Keratinocyte (primary cell): ENCODE results near the gene CACNA1S.

Experiments used
- EZH2 ChIP-seq: IDR thresholded peaks from one replicate; pipeline ENCODE4 v1.6.1; 2012; ENCODE audit warnings: inconsistent platforms, mild to moderate bottlenecking, low read length, moderate library complexity
- TF ChIP-seq, protein P1 (sequence below), 3 experiments: IDR thresholded peaks in 1 of 3; conservative IDR thresholded peaks in 1 of 3; optimal IDR thresholded peaks in 1 of 3; 2 replicates in 2 of 3; 3 replicates in 1 of 3; pipeline versions ENCODE3 to v1.5.1; 2011; ENCODE audit warnings: low read length in 3 of 3, mild to moderate bottlenecking in 3 of 3, moderate library complexity in 2 of 3, control low read depth in 1 of 3, inconsistent platforms in 1 of 3; ENCODE audit not compliant: insufficient read depth in 2 of 3; ENCODE audit errors: extremely low read depth in 1 of 3

GRCh38 chr1:201128476-201128875 is 16.2 kb upstream of the CACNA1S start:
- TF ChIP-seq, protein P1, sequence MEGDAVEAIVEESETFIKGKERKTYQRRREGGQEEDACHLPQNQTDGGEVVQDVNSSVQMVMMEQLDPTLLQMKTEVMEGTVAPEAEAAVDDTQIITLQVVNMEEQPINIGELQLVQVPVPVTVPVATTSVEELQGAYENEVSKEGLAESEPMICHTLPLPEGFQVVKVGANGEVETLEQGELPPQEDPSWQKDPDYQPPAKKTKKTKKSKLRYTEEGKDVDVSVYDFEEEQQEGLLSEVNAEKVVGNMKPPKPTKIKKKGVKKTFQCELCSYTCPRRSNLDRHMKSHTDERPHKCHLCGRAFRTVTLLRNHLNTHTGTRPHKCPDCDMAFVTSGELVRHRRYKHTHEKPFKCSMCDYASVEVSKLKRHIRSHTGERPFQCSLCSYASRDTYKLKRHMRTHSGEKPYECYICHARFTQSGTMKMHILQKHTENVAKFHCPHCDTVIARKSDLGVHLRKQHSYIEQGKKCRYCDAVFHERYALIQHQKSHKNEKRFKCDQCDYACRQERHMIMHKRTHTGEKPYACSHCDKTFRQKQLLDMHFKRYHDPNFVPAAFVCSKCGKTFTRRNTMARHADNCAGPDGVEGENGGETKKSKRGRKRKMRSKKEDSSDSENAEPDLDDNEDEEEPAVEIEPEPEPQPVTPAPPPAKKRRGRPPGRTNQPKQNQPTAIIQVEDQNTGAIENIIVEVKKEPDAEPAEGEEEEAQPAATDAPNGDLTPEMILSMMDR (optimal IDR thresholded peaks at IDR 0.05 in 1 of 3, IDR thresholded peaks at IDR 0.05 in 1 of 3, conservative IDR thresholded peaks at IDR 0.05 in 1 of 3; ENCODE audit: extremely low read depth in 1 of 3, insufficient read depth in 2 of 3, low read length in 3 of 3), result no peak
- no peak for TF ChIP-seq EZH2
